Superior temporal gyrus (tissue), 1 donor: ENCODE results near the gene TRAIP.
A peak's percentile ranks its signal among the peaks of the same experiment; 100 is the strongest.
"Not testable (repeated sequence)": the region's sequence is repeated elsewhere in the genome, so short reads cannot be mapped to it uniquely, and the experiment has no call there.

Experiments
- DNase-seq: peaks from one replicate; pipeline ENCODE4 v3.0.0-alpha.2; 2016; ENCODE audit errors: extremely low spot score

TRAIP gene, protein sequence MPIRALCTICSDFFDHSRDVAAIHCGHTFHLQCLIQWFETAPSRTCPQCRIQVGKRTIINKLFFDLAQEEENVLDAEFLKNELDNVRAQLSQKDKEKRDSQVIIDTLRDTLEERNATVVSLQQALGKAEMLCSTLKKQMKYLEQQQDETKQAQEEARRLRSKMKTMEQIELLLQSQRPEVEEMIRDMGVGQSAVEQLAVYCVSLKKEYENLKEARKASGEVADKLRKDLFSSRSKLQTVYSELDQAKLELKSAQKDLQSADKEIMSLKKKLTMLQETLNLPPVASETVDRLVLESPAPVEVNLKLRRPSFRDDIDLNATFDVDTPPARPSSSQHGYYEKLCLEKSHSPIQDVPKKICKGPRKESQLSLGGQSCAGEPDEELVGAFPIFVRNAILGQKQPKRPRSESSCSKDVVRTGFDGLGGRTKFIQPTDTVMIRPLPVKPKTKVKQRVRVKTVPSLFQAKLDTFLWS

GRCh38 chr3:49856181-49857005 is at the start of gene TRAIP:
Gene TRAIP (minus strand): TSS chr3:49856564. CDS start chr3:49856453, 111 bp downstream.
- DNase-seq = peak; percentile 98

DNA sequence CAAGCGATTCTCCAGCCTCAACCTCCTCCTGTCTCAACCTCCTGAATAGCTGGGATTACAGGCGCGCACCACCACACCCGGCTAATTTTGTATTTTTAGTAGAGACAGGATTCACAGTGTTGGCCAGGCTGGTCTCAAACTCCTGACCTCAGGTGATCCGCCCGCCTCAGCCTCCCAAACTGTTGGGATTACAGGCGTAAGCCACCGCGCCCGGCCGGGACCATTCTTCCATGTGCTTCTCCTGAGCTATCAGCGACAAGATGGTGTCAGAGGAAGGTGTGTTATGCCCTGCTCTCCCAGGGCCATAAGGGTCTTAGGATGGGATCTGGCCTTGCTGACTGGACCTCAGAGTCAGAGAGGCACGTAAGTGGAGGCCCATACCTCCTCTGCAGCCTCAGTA is 48.1 kb upstream of the TRAIP start:
- not testable (repeated sequence) for DNase-seq

DNA sequence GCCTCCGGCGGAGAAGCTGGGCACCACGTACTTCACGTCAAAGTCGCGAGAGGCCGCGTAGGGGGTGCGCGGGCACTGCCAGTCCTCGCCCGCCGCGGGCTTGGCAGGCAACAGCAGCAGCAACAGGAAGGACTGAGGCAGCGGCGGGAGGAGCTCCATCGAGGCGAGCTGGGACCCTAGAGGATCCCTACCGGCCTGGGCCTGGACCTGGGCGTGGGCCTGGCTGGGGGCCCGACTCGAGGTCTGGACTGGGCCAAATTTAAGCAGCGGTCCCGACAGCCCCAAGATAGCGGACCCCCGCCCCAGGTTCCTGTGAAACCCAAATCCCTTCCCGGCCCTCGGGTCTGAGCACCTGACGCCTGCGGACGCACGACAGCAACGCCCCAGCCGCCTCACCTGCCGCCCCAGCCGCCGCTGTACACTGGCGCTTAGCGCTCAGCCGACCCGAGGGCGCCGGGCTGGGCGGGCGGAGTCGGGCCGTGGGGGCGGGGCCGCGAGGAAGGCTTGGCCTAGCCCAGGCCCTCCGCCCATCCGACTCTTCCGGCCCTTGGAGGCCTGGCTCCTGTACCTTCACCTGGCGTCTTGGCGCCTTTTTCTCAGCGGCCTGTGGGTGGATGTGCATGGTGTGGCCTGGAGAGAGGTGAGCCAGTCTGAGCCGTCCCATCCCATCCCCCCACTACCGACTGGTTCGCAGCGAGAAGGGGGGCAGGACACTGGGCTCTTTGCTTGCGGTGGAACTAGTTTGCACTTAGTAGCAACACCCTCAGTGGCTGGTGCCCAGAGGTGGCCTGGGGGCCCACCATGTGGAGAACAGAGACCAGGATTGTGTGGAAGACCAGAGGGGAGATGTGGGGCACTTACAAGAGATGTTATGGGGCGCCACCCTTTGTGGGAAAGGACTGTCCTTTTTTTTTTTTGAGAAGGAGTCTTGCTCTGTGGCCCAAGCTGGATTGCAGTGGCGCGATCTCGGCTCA is 47.4 kb upstream of the TRAIP start, which contains the start of gene MST1R:
Gene MST1R, minus strand, starts transcription at position 423 of the 974 bp plus-strand sequence. Its CDS starts 264 bp downstream, at position 159.
- no peak for DNase-seq

- no peak for DNase-seq
Observed at GRCh38 chr3:49902511-49903345, 46.4 kb upstream of the TRAIP start.

- DNase-seq = no peak
Observed at GRCh38 chr3:49901366-49902339, 45.3 kb upstream of the TRAIP start.

DNA sequence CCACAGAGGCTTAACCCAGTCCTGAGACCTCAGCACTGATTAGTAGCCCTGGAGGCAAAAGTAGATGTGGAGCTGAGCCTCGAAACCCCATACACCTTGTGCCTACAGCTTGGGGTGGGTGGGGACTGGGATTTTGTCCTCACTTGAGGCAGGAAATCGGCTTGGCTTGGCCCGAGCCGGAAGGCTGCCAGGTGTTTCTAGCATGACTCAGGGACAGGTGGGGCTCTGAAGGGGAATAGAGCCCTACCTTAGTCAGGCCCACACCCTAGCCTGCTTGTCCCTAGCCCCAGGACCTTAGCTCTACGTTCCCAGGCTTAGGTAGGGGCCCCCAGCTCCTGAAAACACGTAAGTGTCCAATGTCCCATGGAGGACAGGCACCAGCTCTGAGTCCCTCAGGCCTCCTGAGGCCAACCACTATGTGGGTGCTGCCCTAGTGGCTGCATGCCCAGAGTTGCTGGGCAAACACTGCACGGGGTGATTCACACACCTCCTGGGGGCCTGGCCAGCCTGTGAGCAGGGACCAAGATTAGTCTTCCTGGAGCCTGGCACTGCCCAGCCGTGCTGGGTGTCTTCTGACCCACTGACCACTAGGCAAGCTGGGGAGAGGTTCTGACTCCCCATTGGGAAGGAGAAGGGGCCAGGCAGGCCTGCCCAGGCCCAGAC is 44.3 kb upstream of the TRAIP start:
- no peak for DNase-seq

DNA sequence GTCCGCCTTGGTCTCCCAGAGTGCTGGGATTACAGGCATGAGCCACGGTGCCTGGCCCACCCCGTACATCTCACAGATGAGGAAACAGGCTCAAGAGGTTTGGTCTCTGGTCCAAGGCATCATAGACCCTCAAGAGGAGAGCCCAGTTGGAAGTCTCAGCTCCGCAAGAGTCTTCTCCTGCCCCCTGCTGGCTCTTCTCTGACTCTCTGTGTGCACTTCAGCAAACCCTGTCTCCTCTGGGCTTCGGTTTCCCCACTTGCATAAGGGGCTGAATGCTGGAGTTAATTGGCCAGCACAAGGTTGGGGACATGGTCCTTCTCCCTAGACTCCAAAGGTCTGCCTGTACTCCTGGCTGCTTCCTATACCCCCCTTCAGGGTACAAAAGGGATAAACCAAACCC is 43.5 kb upstream of the TRAIP start:
- DNase-seq = no peak

GRCh38 chr3:49898991-49899390 is 42.6 kb upstream of the TRAIP start:
- DNase-seq = no peak

- DNase-seq = no peak
Observed at GRCh38 chr3:49896345-49896744, 40.0 kb upstream of the TRAIP start.

- DNase-seq = no peak
Observed at GRCh38 chr3:49895791-49896190, 39.4 kb upstream of the TRAIP start.

DNA sequence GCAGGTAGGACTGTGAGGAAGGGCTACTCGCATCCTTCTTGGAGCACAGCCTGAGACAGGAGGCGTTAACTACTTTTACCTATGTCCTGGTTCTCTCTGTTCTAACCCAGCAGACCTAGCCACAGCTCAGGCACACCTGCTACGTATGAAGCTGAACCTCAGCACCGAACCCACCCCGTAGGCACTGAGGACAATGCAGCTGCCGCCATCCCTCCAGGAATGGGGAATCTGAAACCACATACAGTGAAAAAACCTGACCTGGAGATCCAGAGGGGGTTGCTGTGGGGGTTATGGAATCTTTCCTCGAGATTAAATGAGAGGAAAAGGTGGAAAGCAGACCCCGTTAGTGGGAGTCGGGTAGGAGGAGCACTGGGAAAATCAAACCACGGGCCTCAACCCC is 32.9 kb upstream of the TRAIP start:
- no peak for DNase-seq

GRCh38 chr3:49886922-49887265 is 30.5 kb upstream of the TRAIP start:
- DNase-seq = no peak

GRCh38 chr3:49883998-49884397 is 27.6 kb upstream of the TRAIP start:
- no peak for DNase-seq

- DNase-seq = no peak
Observed at GRCh38 chr3:49882166-49882565, 25.8 kb upstream of the TRAIP start.

- DNase-seq = no peak
Observed at GRCh38 chr3:49880581-49881315, 24.4 kb upstream of the TRAIP start.

DNA sequence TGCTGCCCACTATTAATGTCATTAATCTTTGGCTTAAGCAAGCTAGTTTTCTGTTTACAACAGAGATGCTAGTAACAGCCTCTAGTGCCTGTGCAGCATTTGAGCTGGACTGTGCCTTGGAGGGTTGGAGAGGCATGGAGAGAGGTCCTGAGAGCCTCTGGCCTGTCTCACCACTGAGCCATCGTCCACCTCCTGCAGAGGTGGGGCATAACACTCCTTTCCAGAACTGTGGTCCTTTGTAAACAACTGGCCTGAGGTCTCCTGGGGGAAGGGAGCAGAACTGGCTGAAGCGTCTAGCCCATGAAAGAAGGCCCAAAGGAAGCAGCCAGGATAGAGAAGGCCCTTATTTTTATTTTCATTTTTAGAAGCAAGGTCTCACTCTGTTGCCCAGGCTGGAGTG is 23.4 kb upstream of the TRAIP start:
- no peak for DNase-seq

DNA sequence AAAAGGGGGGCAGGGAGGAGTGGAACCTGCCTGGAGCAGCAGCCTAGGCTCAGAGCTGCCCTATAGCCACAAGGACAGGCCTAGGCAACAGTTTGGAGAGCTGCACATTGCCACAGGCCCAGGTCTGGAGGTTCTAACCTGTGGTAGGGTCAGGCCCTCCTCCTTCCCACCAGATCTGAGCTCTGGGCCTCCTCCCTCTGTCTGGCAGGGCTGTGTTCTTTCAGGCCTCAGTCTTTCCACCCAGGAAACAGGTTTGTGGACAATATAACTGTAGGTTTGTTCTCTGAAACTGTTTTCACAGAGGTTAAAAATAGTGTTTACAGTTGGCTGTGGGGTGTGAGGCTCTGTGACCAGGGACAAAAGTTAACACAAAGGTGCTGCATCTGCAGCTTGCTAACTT is 22.3 kb upstream of the TRAIP start:
- no peak for DNase-seq

GRCh38 chr3:49877716-49878115 is 21.4 kb upstream of the TRAIP start:
- DNase-seq = no peak
